NT2/D1 (cell line): ENCODE measurements around the gene RASAL2.

ENCODE experiments used
- YY1 ChIP-seq: IDR thresholded peaks from 2 replicates; pipeline ENCODE4 v1.6.1; 2011; ENCODE audit not compliant: insufficient read length, insufficient read depth
- ZNF274 ChIP-seq: IDR thresholded peaks from 2 replicates; pipeline ENCODE4 v1.6.1; 2011; ENCODE audit warnings: mild to moderate bottlenecking, low read depth, low read length

- TF ChIP-seq YY1, result no peak
- TF ChIP-seq ZNF274, result no peak
These were observed 400.7 kb downstream of the RASAL2 start for GRCh38 chr1:178494569-178494971.
